Muscle of back (tissue), 11 donors: ENCODE measurements around the gene SLC1A3. TPM values are rescaled to one million over a fixed set of nuclear protein-coding genes. Genes with fewer than 3 reads are reported as not detected.

Experiments
- DNase-seq, 3 donors: peaks; one replicate each; pipeline versions ENCODE4 v3.0.0 to v3.0.0-alpha.2; 2013
- polyA plus RNA-seq, 10 donors: library from polyadenylated mRNA; unstranded; fragments of 120-200 nt; gene quantifications; one replicate each; pipeline ENCODE4 v1.2.1, GENCODE V29; 2013; ENCODE audit not compliant: insufficient read length in 10 of 10

The SLC1A3 gene
- polyA plus RNA-seq, 10 donors = 16.6 to 36.4 (median 20.9) TPM

GRCh38 chr5:36710039-36710438, 103.6 kb downstream of the SLC1A3 start:
- no peak for DNase-seq

GRCh38 chr5:36712706-36713105, 106.3 kb downstream of the SLC1A3 start:
- DNase-seq = no peak

- DNase-seq = no peak
Observed at GRCh38 chr5:36713541-36713940, 107.1 kb downstream of the SLC1A3 start.

- no peak for DNase-seq
Observed at GRCh38 chr5:36717131-36717695, 110.8 kb downstream of the SLC1A3 start.

GRCh38 chr5:36719282-36719681, 112.9 kb downstream of the SLC1A3 start:
- DNase-seq = no peak

GRCh38 chr5:36720688-36721087, 114.3 kb downstream of the SLC1A3 start:
- DNase-seq = no peak

- no peak for DNase-seq
Observed at GRCh38 chr5:36721664-36722235, 115.3 kb downstream of the SLC1A3 start.

- DNase-seq = no peak
Observed at GRCh38 chr5:36722900-36723299, 116.5 kb downstream of the SLC1A3 start.

GRCh38 chr5:36723912-36724311, 117.5 kb downstream of the SLC1A3 start:
- no peak for DNase-seq

GRCh38 chr5:36724467-36725332, 118.3 kb downstream of the SLC1A3 start:
- DNase-seq = peak in 1 of 3 donors; percentile 52

GRCh38 chr5:36726317-36726716, 119.9 kb downstream of the SLC1A3 start:
- DNase-seq = no peak

GRCh38 chr5:36726767-36727166, 120.4 kb downstream of the SLC1A3 start:
- no peak for DNase-seq

- peak; percentile 68 to 81 (median 74) for DNase-seq
Observed at GRCh38 chr5:36728697-36729543, 122.5 kb downstream of the SLC1A3 start.

GRCh38 chr5:36730537-36731216, 124.3 kb downstream of the SLC1A3 start:
- DNase-seq = no peak

- DNase-seq = no peak
Observed at GRCh38 chr5:36733183-36733582, 126.8 kb downstream of the SLC1A3 start.

- peak in 1 of 3 donors; percentile 52 for DNase-seq
Observed at GRCh38 chr5:36734422-36734821, 128.0 kb downstream of the SLC1A3 start.

- no peak for DNase-seq
Observed at GRCh38 chr5:36735891-36736290, 129.5 kb downstream of the SLC1A3 start.
